ENCODE measurements around the gene BRMS1L. TPM values are rescaled to one million over a fixed set of nuclear protein-coding genes. Genes with fewer than 3 reads are reported as not detected.

BRMS1L gene
- total RNA-seq, 1 donor from 2014 or later = 7.3 TPM

GRCh38 chr14:35865611-35866324, 39.6 kb downstream of the BRMS1L start:
- DNase-seq (ENCODE audit: low spot score) = no peak

- no peak for DNase-seq (ENCODE audit: low spot score)
Measured at GRCh38 chr14:35866595-35867279, 40.6 kb downstream of the BRMS1L start.

- DNase-seq (ENCODE audit: low spot score) = no peak
Measured at GRCh38 chr14:35867280-35867629, 41.1 kb downstream of the BRMS1L start.

GRCh38 chr14:35875296-35875695, 49.2 kb downstream of the BRMS1L start:
- no peak for DNase-seq (ENCODE audit: low spot score)

- no peak for DNase-seq (ENCODE audit: low spot score)
Measured at GRCh38 chr14:35877276-35877675, 51.1 kb downstream of the BRMS1L start.

GRCh38 chr14:35878272-35879150, 52.4 kb downstream of the BRMS1L start:
- peak; percentile 48 for DNase-seq (ENCODE audit: low spot score)

GRCh38 chr14:35879151-35879648, 53.1 kb downstream of the BRMS1L start:
- DNase-seq (ENCODE audit: low spot score) = no peak

GRCh38 chr14:35879654-35880249, 53.6 kb downstream of the BRMS1L start:
- no peak for DNase-seq (ENCODE audit: low spot score)

- no peak for DNase-seq (ENCODE audit: low spot score)
Measured at GRCh38 chr14:35881280-35881679, 55.1 kb downstream of the BRMS1L start.

- DNase-seq (ENCODE audit: low spot score) = no peak
Measured at GRCh38 chr14:35883677-35884293, 57.6 kb downstream of the BRMS1L start.

GRCh38 chr14:35890308-35890707, 64.2 kb downstream of the BRMS1L start:
- no peak for DNase-seq (ENCODE audit: low spot score)

GRCh38 chr14:35895256-35895655, 69.1 kb downstream of the BRMS1L start:
- DNase-seq (ENCODE audit: low spot score) = no peak

- DNase-seq (ENCODE audit: low spot score) = no peak
Measured at GRCh38 chr14:35897616-35898111, 71.5 kb downstream of the BRMS1L start.

GRCh38 chr14:35898217-35898775, 72.2 kb downstream of the BRMS1L start:
- DNase-seq (ENCODE audit: low spot score) = no peak

- DNase-seq (ENCODE audit: low spot score) = no peak
Measured at GRCh38 chr14:35900741-35901140, 74.6 kb downstream of the BRMS1L start.

- DNase-seq (ENCODE audit: low spot score) = no peak
Measured at GRCh38 chr14:35909665-35910064, 83.5 kb downstream of the BRMS1L start.

GRCh38 chr14:35910191-35910590, 84.1 kb downstream of the BRMS1L start:
- no peak for DNase-seq (ENCODE audit: low spot score)

GRCh38 chr14:35911097-35911496, 85.0 kb downstream of the BRMS1L start:
- DNase-seq (ENCODE audit: low spot score) = no peak

GRCh38 chr14:35915185-35915584, 89.0 kb downstream of the BRMS1L start:
- DNase-seq (ENCODE audit: low spot score) = no peak

GRCh38 chr14:35915775-35916174, 89.6 kb downstream of the BRMS1L start:
- no peak for DNase-seq (ENCODE audit: low spot score)
